Measurements from ENCODE around the gene NOSIP.

NOSIP gene

DNA sequence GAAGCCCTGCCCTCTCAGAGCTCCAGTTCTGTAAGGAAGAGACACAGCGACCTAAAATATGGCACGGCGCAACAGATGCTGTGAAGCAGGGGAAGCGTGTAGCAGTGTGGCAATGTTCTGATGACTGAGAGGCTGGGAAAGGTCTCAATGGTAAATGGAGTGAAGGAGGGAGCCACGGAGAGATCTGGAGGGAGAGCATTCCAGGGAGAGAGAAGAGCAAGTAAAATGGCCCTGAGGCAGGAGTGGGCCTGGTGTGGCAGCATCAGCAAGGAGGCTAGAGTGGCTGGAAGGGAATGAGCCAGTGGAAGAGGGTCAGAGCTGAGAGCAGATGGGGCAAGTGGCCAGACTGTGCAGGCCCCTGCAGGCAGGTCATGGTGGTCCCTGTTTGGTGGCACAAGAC, 36.2 kb downstream of the NOSIP start:
- DNase-seq = no peak

GRCh38 chr19:49543032-49543431, 37.3 kb downstream of the NOSIP start:
- no peak for DNase-seq

- no peak for DNase-seq
Measured at GRCh38 chr19:49542446-49542845, 37.9 kb downstream of the NOSIP start.

DNA sequence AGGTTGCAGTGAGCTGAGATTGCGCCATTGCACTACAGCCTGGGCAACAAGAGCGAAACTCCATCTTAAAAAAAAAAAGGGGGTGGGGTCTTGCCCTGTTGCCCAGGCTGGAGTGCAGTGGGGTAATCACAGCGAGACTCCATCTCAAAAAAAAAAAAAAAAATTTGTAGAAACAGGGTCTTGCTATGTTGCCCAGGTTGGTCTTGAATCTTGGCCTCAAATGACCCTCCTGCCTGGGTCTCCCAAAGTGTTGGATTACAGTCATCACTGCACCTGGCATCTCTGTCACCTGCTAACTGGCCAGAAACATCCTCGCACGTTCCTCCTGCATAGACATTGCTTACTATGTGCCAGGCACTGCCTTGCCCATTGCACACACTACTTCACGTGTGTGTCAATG, 38.4 kb downstream of the NOSIP start:
- DNase-seq = no peak

DNA sequence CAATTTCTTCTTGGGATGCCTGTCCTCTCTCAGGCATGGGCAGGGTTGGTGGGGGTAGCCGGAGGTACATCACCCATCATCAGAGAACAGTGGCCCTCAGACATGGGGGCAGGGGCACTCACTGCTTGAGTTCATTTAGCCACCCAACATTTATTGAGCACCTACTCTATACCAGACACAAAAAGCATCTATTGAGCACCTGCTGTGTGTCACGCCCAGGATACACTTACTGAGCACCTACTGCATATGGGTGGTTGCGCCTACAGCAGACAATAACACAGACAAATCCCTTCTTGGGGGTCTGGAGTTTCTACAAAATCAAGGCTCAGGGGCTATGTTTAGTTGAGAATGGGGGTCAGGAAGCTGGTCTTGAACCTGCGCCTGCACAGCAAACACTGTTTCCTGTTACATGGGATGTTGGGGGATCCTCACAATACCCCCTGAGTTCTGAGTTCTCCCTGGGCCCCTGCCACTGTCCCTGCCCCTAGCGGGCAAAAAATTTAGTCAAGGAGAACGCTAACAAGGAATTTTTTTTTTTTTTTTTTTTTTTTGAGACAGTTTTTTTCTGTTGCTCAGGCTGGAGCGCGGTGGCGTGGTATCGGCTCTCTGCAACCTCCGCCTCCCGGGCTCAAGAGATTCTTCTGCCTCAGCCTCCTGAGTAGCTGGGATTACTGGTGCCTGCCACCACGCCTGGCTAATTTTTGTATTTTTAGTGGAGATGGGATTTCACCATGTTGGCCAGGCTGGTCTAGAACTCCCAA, 41.0 kb downstream of the NOSIP start:
- no peak for DNase-seq

DNA sequence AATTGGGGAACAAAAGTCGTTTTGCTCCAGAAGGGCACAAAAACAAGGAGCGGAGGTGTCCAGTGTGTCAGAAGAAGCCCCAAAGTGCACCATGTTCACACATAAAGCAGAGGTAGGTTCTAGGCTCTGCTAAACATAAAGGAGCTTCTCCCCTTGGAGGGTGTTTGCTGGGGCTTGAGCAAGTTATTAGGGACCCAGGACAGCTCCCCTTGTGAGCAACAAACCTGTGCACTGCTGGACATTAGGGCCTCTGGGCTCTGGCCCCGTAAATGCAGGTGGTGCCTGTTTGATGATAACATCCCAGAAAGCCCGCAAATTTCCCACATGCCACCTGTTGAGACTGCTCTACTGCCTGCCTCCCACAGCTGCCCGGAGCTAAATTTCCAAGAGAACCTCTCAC, 41.7 kb downstream of the NOSIP start:
- DNase-seq = no peak

DNA sequence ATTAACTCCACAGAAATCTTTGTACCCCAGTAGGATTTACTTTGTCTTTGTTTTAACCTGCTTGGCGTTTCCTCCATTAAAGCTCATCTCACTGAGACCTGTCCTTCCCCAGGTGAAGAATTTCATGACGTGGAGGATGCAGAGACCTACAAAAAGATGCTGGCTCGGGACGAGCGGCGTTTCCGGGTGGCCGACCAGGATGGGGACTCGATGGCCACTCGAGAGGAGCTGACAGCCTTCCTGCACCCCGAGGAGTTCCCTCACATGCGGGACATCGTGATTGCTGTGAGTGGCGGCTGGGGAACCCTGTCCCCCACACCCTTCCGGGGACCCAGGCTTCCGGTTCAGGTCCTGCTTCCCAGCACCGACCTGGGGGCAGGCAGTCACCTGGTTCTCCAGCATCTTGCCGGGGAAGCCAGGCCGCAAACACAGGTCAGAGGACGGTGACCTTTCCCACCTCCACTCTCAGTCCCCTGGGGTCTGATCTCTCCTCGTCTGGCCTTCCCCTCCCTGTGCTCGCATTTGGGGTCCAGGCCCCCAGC, 43.4 kb downstream of the NOSIP start:
- DNase-seq = no peak

DNA sequence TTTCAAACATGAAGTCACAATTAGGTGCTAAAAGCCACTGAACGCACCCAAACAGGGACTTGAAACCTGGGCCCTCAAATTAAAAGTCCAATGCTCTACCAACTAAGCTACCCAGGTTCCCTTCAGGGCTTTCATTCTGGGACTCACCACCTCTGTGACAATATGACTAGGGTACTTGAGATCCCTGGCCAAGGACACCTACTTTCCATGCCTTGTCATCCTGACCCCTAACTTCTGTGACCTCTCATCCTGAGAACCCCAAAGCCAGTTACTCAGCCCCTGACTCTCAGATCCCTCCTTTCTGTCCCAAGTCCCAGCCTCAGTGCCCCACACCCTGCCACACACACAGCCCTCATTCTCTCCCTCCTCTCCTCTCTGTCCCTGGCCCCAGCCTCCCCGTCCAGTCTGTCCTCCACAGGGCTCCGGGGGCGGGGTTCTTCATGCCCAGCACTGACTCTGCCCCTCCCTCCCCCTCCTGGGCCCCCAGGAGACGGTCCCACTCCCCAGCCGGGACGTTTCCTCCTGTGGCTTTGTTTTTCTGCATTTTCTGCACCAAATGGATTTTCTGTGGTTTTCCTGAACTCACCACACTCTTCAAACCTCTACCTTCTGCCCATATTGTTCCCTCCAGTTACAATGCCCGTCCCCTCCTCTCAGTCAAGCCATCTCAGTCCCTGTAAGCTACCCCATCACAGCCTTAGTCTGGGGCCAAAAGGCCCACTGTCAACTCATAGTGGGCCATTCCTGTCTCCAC, 45.5 kb downstream of the NOSIP start:
- no peak for DNase-seq

DNA sequence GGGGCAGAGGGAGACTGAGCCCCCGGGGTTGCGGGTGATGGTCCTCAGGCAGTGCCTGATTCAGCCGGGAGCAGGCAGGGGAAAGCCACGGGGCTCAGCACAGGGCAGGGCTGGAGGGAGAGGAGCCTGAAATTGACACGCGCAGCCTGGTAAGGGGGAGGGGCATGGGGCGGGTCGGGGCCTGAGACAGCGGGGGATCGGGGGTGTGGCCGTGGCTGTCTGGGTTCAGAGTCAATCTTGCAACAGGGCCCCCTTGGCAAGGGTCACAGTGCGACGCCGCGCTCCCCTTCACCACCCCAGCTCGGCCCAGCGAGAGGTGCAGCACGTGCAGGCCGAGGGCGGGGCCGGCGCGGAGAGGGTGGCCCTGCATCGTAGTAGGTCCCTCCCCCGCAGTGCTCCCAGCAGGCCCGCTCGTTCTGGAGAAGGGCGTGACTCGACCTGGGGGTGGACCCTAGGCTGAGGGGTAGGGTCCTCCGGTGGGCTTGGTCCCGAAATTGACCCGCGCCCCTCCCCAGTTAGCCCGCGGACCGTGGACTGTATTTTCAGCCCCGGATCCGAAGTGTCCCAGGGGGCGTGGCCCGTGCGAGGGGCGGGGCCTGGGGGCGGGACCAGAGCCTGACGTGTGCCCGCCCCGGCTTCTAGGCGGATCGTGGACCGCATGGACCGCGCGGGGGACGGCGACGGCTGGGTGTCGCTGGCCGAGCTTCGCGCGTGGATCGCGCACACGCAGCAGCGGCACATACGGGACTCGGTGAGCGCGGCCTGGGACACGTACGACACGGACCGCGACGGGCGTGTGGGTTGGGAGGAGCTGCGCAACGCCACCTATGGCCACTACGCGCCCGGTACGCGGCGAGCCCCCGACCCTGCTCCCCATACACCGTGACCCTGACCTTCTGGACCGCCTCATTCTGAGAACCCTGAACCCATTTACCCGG, 46.5 kb downstream of the NOSIP start:
- DNase-seq = peak; percentile 75

GRCh38 chr19:49530708-49531107, 49.6 kb downstream of the NOSIP start:
- no peak for DNase-seq

GRCh38 chr19:49528211-49528771, 52.1 kb downstream of the NOSIP start:
- DNase-seq = no peak

GRCh38 chr19:49524812-49525455, 55.4 kb downstream of the NOSIP start:
- no peak for DNase-seq

GRCh38 chr19:49520705-49521319, 59.5 kb downstream of the NOSIP start:
- no peak for DNase-seq

DNA sequence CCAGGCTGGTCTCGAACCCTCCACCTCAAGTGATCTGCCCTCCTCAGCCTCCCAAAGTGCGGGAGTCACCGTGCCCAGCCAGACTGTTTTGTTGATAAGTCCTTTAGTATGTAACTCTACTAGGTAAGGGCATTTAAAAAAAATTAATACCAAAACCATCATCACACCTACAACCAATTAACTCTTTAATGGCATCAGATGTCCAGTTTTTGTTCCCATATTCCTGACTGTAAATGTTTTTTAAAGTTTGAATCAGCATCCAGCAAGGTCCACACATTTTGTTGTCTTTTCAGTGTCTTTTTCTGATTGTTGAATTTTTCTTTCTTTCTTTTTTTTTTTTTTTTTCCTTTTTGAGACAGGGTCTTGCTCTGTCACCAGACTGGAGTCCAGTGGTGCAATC, 62.3 kb downstream of the NOSIP start:
- no peak for DNase-seq

DNA sequence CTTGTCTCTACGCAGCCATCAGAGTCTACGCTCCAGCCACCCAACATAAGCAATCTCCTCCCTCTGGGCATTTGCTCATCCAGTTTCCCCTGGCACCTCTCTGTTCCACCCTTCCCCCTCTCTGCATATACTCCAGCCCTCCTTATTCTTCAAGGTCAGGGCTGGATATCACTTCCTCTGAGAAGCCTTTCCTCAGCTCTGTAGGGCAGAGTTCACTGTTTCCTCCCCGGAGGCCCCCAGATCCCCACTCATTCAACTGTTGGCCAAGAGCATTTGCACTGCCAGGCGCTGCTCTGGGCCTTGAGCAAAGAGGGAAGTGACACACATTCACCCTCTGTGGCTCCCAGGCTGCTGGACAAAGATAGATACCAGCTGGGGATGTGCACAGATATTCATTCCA, 64.6 kb downstream of the NOSIP start:
- no peak for DNase-seq

- DNase-seq = no peak
Measured at GRCh38 chr19:49514151-49514550, 66.2 kb downstream of the NOSIP start.

GRCh38 chr19:49513746-49514118, 66.6 kb downstream of the NOSIP start:
- DNase-seq = no peak

DNA sequence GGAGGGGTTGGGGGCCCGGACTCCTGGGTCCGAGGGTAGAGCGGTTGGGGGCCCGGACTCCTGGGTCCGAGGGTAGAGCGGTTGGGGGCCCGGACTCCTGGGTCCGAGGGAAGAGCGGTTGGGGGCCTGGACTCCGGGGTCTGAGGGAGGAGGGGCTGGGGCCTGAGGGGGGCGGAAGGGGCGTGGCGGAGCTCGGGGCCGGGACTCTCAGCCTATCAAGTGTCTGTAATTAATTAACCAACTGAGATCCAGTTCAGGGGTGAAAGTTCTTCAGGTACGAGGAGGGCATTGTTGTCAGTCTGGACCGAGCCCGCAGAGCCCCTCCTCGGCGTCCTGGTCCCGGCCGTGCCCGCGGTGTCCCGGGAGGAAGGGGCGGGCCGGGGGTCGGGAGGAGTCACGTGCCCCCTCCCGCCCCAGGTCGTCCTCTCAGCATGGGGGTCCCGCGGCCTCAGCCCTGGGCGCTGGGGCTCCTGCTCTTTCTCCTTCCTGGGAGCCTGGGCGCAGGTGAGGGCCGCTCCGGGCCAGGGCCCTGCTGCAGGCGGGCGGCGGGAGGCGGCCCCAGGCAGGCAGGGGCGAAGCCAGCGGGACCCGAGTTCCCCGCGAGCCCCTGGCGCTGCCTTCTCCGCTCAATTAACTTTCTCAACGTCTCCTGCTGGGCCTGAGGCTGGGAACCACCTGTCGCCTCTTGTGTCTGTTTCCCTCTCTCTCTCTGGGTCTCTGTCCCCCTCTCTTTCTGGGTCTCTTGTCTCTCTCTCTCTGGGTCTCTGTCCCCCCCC, 67.2 kb downstream of the NOSIP start:
- no peak for DNase-seq

- no peak for DNase-seq
Measured at GRCh38 chr19:49507803-49508494, 72.4 kb downstream of the NOSIP start.

DNA sequence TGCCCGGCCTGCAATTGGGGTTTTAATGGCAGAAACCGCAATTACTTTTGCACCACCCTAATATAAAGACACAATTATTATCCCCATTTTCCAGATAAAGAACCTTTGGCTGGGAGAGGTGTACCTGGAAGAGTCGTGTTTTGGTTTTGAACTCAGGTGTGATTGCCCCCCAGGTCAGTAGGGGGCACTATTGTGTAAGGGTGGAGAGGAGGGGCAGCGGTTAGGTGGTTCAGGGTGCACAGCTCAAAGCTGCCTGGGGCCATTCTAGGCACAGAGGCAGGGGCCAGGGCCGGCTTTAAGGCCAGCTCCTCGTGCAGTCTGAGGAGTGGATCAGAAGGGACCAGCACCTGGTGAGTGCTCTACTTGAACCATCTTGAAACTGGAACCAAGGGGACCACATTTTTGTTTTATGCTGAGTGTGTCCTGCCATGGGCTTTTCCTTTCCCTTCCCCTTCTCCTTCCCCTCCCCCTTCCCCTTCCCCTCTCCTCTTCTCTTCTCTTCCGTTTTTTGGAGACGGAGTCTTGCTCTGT, 73.7 kb downstream of the NOSIP start:
- DNase-seq = peak; percentile 79
